Hepatocyte (in vitro differentiated cells): Measurements from ENCODE around the gene TENT5C. TPM values are rescaled to one million over a fixed set of nuclear protein-coding genes. Genes with fewer than 3 reads are reported as not detected.
A peak's percentile ranks its signal among the peaks of the same experiment; 100 is the strongest.

Source experiments
- DNase-seq: peaks from one replicate; pipeline ENCODE4 v3.0.0-alpha.2; 2016; ENCODE audit warnings: low spot score
- H2AFZ ChIP-seq: fragments of 200-600 bp; sonication (generic); 2 replicates; pipeline ENCODE4 v1.6.0; 2016; ENCODE audit warnings: antibody characterized with exemption, mild to moderate bottlenecking
- H3K27ac ChIP-seq: fragments of 200-600 bp; sonication (generic); 2 replicates; pipeline ENCODE4 v1.5.1; 2016; ENCODE audit warnings: mild to moderate bottlenecking
- H3K27me3 ChIP-seq: fragments of 200-600 bp; sonication (generic); 2 replicates; pipeline ENCODE4 v1.6.1; 2016
- H3K36me3 ChIP-seq: fragments of 200-600 bp; sonication (generic); replicated peaks from 2 replicates; pipeline ENCODE4 v1.5.1; 2016; ENCODE audit warnings: low read depth; ENCODE audit not compliant: insufficient read depth
- H3K4me1 ChIP-seq: fragments of 200-600 bp; sonication (generic); 2 replicates; pipeline ENCODE4 v1.5.1; 2016; ENCODE audit warnings: mild to moderate bottlenecking, moderate library complexity; ENCODE audit not compliant: insufficient read depth
- H3K4me2 ChIP-seq: fragments of 200-600 bp; sonication (generic); 2 replicates; pipeline ENCODE4 v1.6.0; 2016
- H3K4me3 ChIP-seq: fragments of 200-600 bp; sonication (generic); 2 replicates; pipeline ENCODE4 v1.5.1; 2016; ENCODE audit warnings: mild to moderate bottlenecking
- H3K79me2 ChIP-seq: fragments of 200-600 bp; sonication (generic); 2 replicates; pipeline ENCODE4 v1.6.0; 2017; ENCODE audit warnings: mild to moderate bottlenecking
- H3K9me2 ChIP-seq: fragments of 200-600 bp; sonication (generic); replicated peaks from 2 replicates; pipeline ENCODE4 v1.6.0; 2017; ENCODE audit warnings: mild to moderate bottlenecking; ENCODE audit not compliant: insufficient read depth
- H3K9me3 ChIP-seq: fragments of 200-600 bp; sonication (generic); 2 replicates; pipeline ENCODE4 v1.5.1; 2016; ENCODE audit warnings: low read depth, mild to moderate bottlenecking
- H4K20me1 ChIP-seq: fragments of 200-600 bp; sonication (generic); 2 replicates; pipeline ENCODE4 v1.6.0; 2016; ENCODE audit warnings: mild to moderate bottlenecking; ENCODE audit not compliant: insufficient read depth, poor library complexity, severe bottlenecking
- EZH2 ChIP-seq: fragments of 200-600 bp; sonication (generic); IDR thresholded peaks from 2 replicates; pipeline ENCODE4 v1.6.1; 2016; ENCODE audit warnings: antibody characterized with exemption, mild to moderate bottlenecking, borderline replicate concordance
- EZH2phosphoT487 ChIP-seq: fragments of 200-600 bp; sonication (generic); IDR thresholded peaks from one replicate; pipeline ENCODE4 v1.6.1; 2018; ENCODE audit warnings: antibody characterized with exemption, mild to moderate bottlenecking, low read depth, moderate library complexity; ENCODE audit not compliant: unreplicated experiment, severe bottlenecking
- WGBS: methylation state at CpG from one replicate; pipeline ENCODE4 v1.1.6; 2016; ENCODE audit warnings: low lambda C conversion rate; ENCODE audit errors: missing lambda C conversion rate; 5-methylcytosine and 5-hydroxymethylcytosine counted together
- polyA plus RNA-seq: library from polyadenylated mRNA; unstranded; fragments of >200 nt; fragmentation: Nextera tagmentation; extraction: Ambion mirVana; gene quantifications from 2 replicates; pipeline ENCODE4 v1.2.1, GENCODE V29; 2016
- total RNA-seq: library from RNA; depleted of rRNA; stranded (reverse); fragments of >200 nt; gene quantifications from 2 replicates; pipeline ENCODE4 v1.2.3, GENCODE V29; 2014
- TF ChIP-seq, protein P1 (sequence below): fragments of 200-600 bp; sonication (generic); IDR thresholded peaks from 2 replicates; pipeline ENCODE4 v1.5.1; 2016; ENCODE audit warnings: antibody characterized with exemption, mild to moderate bottlenecking; ENCODE audit not compliant: poor library complexity

Gene TENT5C
- total and polyA plus RNA-seq, 2 experiments from 2014 or later: 2.5 to 4.1 TPM

- no peaks in the 10 kb centered on the region for H3K9me2 ChIP-seq
- H3K4me2 ChIP-seq: peak overlapping the region; percentile 88
- H3K4me1 ChIP-seq: peaks cover 9% of the 10 kb centered on the region
- TF ChIP-seq EZH2: no peak
- TF ChIP-seq, protein P1, sequence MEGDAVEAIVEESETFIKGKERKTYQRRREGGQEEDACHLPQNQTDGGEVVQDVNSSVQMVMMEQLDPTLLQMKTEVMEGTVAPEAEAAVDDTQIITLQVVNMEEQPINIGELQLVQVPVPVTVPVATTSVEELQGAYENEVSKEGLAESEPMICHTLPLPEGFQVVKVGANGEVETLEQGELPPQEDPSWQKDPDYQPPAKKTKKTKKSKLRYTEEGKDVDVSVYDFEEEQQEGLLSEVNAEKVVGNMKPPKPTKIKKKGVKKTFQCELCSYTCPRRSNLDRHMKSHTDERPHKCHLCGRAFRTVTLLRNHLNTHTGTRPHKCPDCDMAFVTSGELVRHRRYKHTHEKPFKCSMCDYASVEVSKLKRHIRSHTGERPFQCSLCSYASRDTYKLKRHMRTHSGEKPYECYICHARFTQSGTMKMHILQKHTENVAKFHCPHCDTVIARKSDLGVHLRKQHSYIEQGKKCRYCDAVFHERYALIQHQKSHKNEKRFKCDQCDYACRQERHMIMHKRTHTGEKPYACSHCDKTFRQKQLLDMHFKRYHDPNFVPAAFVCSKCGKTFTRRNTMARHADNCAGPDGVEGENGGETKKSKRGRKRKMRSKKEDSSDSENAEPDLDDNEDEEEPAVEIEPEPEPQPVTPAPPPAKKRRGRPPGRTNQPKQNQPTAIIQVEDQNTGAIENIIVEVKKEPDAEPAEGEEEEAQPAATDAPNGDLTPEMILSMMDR: no peak
- TF ChIP-seq EZH2phosphoT487: no peak
- no peaks in the 10 kb centered on the region for H3K27me3 ChIP-seq
- 2% methylated on average over 28 of the region's 29 CpGs for WGBS
- peak overlapping the region; percentile 82 for H3K27ac ChIP-seq
- H2AFZ ChIP-seq: peak overlapping the region; percentile 88
- peak overlapping the region; percentile 60 for H3K4me3 ChIP-seq
- DNase-seq: no peak
- no peaks in the 10 kb centered on the region for H3K36me3 ChIP-seq
- H3K9me3 ChIP-seq: no peaks in the 10 kb centered on the region
- no peaks in the 10 kb centered on the region for H4K20me1 ChIP-seq
- H3K79me2 ChIP-seq: peaks cover 19% of the 10 kb centered on the region
Observed at GRCh38 chr1:117605164-117605773, 579 bp upstream of the TENT5C start.

DNA sequence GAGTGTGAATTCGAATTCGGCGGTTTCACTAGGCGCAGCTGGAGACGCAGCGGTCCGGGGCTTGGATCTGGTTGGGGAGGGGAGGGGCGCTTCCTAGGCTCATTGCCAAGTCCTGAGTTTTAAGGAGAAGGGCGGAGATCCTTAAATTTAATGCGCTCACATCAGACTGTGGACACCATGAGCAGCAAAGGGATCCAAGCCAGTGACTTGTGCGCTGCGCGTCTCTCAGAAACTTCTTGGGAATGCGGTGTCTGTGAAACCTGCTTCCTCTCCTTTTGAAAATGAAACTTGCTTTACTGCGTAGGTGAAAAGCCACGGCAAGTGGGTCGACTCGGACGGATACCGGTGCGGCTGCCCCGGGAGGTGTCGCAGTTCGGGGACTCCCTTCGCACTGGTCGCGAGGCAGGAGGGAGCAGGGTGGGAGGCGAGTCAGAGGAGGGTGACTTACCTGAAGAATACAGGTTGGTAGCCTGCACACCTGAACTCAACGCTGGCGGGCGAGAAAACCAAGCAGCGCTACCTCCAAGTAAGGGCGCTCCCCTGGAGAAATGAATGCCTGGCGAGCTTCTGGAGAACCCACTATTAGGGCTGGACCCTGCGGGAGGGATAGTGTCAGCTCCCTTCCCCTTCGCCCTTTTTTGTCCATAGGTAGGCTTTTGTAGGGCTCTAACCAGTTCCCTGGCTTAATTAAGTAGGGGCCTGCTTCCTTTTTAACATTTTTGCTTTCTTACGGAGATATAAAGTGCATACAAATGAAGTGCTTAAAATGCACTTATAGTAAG is 992 bp downstream of the TENT5C start:
- no peaks in the 10 kb centered on the region for H3K9me3 ChIP-seq
- no peaks in the 10 kb centered on the region for H3K36me3 ChIP-seq
- H3K4me1 ChIP-seq: peaks cover 9% of the 10 kb centered on the region
- peak overlapping the region; percentile 90 for H3K4me3 ChIP-seq
- no peak for TF ChIP-seq EZH2phosphoT487
- TF ChIP-seq EZH2: no peak
- TF ChIP-seq, protein P1: no peak
- peak; percentile 54 for DNase-seq
- 2% methylated on average over 37 of the region's 37 CpGs for WGBS
- no peaks in the 10 kb centered on the region for H4K20me1 ChIP-seq
- H3K27ac ChIP-seq: peak overlapping the region; percentile 64
- H2AFZ ChIP-seq: peak overlapping the region; percentile 86
- H3K27me3 ChIP-seq: no peaks in the 10 kb centered on the region
- H3K9me2 ChIP-seq: no peaks in the 10 kb centered on the region
- H3K4me2 ChIP-seq: peak overlapping the region; percentile 95
- H3K79me2 ChIP-seq: peaks cover 33% of the 10 kb centered on the region

DNA sequence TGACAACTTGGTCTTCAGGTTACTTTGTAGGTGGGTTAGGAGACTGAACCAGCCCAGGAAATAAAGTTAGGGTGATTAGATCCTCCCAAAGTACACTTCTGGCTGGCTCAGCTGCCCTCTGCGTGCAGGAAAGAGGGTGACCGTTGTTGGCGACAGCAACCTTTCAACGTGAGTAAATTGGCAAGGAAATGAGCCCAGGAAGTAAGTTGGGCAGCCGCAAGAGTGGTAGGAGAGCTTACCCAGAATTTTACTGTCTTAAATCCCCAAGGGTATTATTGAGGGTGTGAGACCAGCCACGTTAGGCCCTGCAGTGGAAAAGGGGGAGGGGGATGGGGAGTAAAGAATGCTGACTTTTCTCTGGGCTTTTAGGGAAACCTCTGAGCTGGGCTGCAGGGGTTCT is 1.6 kb downstream of the TENT5C start:
- Histone ChIP-seq H3K9me3 (no peaks in the 10 kb centered on the region), H3K9me2 (no peaks in the 10 kb centered on the region), H3K79me2 (peaks cover 33% of the 10 kb centered on the region), H3K4me3 (peak overlapping the region; percentile 90), H3K4me2 (peak overlapping the region; percentile 95), H2AFZ (peak overlapping the region; percentile 86), H3K36me3 (no peaks in the 10 kb centered on the region), H4K20me1 (no peaks in the 10 kb centered on the region), H3K27ac (peak overlapping the region; percentile 64), H3K4me1 (peaks cover 12% of the 10 kb centered on the region), H3K27me3 (no peaks in the 10 kb centered on the region)
- TF ChIP-seq, protein P1: no peak
- TF ChIP-seq EZH2: no peak
- no peak for TF ChIP-seq EZH2phosphoT487
- 23% methylated on average over 6 of the region's 6 CpGs for WGBS
- no peak for DNase-seq
